ENCODE results near the gene ADCY7.
"Not testable (repeated sequence)": the region's sequence is repeated elsewhere in the genome, so short reads cannot be mapped to it uniquely, and the experiment has no call there.

Gene ADCY7

DNA sequence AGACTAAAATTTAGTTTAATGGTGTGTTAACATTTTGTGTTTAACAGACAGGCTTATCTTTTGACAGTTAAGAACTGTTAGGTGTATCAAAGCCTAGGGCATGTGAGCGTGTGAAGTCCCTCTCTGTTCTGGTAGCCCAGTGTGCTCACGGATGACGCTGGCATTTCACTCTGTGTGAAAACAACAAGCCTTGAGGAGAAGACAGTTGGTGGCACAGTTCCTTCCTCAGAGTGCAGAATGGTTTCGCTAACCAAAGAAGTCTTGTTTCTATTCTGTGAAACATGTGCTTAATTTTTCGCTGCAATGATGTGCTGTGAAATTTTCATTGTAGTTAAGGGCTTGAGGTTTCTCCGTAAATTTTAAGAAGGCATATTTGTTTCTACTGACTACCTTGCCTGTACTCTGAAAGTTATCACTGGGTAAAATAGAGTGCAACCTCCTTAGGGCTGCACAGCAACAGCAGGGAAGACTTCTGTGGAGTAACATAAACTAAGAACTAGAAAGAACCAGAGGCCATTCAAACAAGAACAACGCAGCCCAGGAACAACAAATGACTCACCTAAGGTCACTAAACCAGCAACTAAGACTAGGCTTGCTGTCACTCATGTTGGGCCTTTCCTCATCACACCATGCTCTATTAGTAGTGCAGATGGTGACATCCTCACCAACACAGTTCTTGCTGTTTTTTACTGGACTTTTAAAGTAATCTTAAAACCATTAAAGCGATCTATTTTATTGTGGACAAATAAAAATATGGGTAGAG is 69.0 kb downstream of the ADCY7 start (continued):
- TF ChIP-seq GLIS3 (CRISPR knock-in tag; IDR thresholded peaks at IDR 0.05) (no peak), BACH2 (CRISPR knock-in tag; IDR thresholded peaks at IDR 0.05; ENCODE audit: borderline replicate concordance) (no peak)

DNA sequence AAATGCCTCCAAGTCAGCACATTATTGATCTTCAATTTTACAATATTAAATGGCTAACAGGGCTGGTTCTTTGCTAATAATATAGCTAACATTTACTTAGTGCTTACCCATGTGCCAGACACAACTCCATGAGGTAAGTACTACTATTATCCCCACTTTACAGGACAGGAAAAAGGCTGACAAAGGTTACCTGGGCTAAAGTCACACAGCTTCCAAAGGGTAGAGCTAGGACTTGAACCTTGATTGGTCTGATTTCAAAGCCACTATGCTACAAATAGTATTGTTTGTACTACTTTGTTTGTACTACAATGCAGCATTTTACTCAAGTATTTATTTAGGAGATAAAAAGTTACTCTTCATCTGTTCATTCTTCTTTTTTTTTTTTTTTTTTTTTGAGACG is 70.5 kb downstream of the ADCY7 start:
- TF ChIP-seq TCF4 (CRISPR knock-in tag; IDR thresholded peaks at IDR 0.05; ENCODE audit: borderline replicate concordance) (no peak), ZFP3 (CRISPR knock-in tag; IDR thresholded peaks at IDR 0.05) (no peak), GLIS3 (CRISPR knock-in tag; IDR thresholded peaks at IDR 0.05) (no peak), ZNF8 (CRISPR knock-in tag; IDR thresholded peaks at IDR 0.05) (no peak), ESRRG (CRISPR knock-in tag; IDR thresholded peaks at IDR 0.05) (no peak), ZFP30 (CRISPR knock-in tag; IDR thresholded peaks at IDR 0.05) (no peak), OSR1 (CRISPR knock-in tag; IDR thresholded peaks at IDR 0.05) (no peak)
- TF ChIP-seq, protein P1, sequence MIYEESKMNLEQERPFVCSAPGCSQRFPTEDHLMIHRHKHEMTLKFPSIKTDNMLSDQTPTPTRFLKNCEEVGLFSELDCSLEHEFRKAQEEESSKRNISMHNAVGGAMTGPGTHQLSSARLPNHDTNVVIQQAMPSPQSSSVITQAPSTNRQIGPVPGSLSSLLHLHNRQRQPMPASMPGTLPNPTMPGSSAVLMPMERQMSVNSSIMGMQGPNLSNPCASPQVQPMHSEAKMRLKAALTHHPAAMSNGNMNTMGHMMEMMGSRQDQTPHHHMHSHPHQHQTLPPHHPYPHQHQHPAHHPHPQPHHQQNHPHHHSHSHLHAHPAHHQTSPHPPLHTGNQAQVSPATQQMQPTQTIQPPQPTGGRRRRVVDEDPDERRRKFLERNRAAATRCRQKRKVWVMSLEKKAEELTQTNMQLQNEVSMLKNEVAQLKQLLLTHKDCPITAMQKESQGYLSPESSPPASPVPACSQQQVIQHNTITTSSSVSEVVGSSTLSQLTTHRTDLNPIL (CRISPR knock-in tag; IDR thresholded peaks at IDR 0.05; ENCODE audit: low read depth): no peak
- TF ChIP-seq, protein P2, sequence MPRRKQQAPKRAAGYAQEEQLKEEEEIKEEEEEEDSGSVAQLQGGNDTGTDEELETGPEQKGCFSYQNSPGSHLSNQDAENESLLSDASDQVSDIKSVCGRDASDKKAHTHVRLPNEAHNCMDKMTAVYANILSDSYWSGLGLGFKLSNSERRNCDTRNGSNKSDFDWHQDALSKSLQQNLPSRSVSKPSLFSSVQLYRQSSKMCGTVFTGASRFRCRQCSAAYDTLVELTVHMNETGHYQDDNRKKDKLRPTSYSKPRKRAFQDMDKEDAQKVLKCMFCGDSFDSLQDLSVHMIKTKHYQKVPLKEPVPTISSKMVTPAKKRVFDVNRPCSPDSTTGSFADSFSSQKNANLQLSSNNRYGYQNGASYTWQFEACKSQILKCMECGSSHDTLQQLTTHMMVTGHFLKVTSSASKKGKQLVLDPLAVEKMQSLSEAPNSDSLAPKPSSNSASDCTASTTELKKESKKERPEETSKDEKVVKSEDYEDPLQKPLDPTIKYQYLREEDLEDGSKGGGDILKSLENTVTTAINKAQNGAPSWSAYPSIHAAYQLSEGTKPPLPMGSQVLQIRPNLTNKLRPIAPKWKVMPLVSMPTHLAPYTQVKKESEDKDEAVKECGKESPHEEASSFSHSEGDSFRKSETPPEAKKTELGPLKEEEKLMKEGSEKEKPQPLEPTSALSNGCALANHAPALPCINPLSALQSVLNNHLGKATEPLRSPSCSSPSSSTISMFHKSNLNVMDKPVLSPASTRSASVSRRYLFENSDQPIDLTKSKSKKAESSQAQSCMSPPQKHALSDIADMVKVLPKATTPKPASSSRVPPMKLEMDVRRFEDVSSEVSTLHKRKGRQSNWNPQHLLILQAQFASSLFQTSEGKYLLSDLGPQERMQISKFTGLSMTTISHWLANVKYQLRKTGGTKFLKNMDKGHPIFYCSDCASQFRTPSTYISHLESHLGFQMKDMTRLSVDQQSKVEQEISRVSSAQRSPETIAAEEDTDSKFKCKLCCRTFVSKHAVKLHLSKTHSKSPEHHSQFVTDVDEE (CRISPR knock-in tag; IDR thresholded peaks at IDR 0.05): no peak
- ATAC-seq: no peak

DNA sequence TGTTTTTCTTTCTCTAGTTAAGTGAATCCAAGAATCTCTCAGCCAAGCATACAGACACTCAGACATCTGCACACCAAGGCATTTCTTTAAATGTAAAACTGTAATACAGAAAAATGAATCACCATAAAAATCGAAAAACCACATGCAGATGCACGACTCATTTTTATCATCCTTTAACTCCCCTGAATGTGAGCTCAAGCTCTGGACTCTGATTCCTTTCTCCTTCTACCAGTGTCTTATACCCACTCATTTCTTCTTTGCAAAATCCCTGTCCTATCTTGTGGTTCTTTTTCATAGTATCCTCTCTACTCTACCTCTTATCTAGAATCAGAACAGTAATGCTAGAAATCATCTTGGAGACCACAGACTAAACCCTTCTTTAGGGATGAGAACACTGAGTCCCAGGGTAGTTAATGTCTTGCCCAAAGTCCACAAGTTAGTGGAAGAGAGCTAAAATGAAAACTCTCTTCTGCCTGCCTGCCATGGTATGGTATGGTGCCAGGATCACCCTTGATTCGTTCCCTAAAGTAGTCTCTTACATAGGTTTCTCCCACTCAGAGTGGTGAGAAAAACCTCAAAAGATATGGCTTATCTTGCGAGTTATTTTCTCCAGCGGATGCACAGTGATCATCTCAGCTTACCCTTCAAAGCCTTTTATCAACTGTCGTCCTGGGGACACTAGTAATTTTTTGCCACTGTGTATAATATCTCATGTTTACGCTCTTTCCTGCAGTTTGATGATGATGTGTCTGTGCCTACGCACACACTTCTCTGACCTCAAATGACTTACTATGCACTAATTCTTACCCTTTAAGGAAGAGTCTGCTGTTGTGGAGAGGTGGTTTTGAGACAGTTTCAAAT is 72.2 kb downstream of the ADCY7 start:
- no peak for ATAC-seq
- no peak for TF ChIP-seq ZFP3 (CRISPR knock-in tag; IDR thresholded peaks at IDR 0.05)
- no peak for TF ChIP-seq PPARA (CRISPR knock-in tag; IDR thresholded peaks at IDR 0.05; ENCODE audit: borderline replicate concordance)
- TF ChIP-seq, protein P3, sequence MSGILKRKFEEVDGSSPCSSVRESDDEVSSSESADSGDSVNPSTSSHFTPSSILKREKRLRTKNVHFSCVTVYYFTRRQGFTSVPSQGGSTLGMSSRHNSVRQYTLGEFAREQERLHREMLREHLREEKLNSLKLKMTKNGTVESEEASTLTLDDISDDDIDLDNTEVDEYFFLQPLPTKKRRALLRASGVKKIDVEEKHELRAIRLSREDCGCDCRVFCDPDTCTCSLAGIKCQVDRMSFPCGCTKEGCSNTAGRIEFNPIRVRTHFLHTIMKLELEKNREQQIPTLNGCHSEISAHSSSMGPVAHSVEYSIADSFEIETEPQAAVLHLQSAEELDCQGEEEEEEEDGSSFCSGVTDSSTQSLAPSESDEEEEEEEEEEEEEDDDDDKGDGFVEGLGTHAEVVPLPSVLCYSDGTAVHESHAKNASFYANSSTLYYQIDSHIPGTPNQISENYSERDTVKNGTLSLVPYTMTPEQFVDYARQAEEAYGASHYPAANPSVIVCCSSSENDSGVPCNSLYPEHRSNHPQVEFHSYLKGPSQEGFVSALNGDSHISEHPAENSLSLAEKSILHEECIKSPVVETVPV (CRISPR knock-in tag; IDR thresholded peaks at IDR 0.05): no peak
- no peak for TF ChIP-seq ISL1 (CRISPR knock-in tag; IDR thresholded peaks at IDR 0.05)
- TF ChIP-seq ESRRG (CRISPR knock-in tag; IDR thresholded peaks at IDR 0.05): no peak
- no peak for TF ChIP-seq GLIS3 (CRISPR knock-in tag; IDR thresholded peaks at IDR 0.05)
- TF ChIP-seq, protein P2 (CRISPR knock-in tag; IDR thresholded peaks at IDR 0.05): no peak
- TF ChIP-seq ZNF565 (CRISPR knock-in tag; conservative IDR thresholded peaks at IDR 0.05; ENCODE audit: low read depth): no peak

DNA sequence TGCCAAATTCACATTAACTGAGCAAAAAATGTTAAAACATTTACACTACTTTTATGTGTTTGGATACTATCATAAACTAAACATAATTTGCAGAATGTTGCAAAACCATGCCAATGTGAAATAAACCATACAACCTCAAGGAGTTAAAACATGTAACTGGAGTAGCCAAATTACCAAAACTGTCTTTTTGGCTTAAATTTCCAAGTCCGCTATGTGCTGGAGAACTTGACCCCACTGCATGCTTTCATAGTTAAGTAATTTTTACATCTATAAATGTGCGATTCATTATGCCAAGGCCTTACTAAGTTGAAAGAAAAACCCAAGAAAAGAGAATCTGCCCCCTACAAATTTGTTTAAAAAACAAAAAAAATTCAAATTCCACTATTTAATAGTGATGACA is 74.2 kb downstream of the ADCY7 start:
- no peak for ATAC-seq
- TF ChIP-seq TOX (CRISPR knock-in tag; IDR thresholded peaks at IDR 0.05; ENCODE audit: borderline replicate concordance): no peak
- TF ChIP-seq, protein P4, sequence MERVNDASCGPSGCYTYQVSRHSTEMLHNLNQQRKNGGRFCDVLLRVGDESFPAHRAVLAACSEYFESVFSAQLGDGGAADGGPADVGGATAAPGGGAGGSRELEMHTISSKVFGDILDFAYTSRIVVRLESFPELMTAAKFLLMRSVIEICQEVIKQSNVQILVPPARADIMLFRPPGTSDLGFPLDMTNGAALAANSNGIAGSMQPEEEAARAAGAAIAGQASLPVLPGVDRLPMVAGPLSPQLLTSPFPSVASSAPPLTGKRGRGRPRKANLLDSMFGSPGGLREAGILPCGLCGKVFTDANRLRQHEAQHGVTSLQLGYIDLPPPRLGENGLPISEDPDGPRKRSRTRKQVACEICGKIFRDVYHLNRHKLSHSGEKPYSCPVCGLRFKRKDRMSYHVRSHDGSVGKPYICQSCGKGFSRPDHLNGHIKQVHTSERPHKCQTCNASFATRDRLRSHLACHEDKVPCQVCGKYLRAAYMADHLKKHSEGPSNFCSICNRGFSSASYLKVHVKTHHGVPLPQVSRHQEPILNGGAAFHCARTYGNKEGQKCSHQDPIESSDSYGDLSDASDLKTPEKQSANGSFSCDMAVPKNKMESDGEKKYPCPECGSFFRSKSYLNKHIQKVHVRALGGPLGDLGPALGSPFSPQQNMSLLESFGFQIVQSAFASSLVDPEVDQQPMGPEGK (CRISPR knock-in tag; IDR thresholded peaks at IDR 0.05; ENCODE audit: borderline replicate concordance): no peak

DNA sequence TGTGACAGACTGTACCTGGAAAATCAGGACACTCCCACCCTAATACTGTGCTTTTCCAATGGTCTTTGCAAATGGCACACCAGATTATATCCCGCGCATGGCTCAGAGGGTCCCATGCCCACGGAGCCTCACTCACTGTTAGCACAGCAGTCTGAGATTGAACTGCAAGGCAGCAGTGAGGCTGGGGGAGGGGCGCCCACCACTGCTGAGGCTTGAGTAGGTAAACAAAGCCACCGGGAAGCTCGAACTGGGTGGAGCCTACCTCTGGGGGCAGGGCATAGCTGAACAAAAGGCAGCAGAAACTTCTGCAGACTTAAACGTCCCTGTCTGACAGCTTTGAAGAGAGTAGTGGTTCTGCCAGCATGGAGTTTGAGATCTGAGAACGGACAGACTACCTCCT is 77.2 kb downstream of the ADCY7 start:
- not testable (repeated sequence) for ATAC-seq

DNA sequence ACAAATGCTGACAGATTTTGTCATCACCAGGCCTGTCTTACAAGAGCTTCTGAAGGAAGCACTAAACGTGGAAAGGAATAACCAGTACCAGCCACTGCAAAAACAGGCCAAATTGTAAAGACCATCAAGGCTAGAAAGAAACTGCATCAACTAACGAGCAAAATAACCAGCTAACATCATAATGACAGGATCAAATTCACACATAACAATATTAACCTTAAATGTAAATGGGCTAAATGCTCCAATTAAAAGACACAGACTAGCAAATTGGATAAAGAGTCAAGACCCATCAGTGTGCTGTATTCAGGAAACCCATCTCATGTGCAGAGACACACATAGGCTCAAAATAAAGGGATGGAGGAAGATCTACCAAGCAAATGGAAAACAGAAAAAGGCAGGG is 78.9 kb downstream of the ADCY7 start:
- ATAC-seq: not testable (repeated sequence)

Data from SK-N-SH treated with all-trans-retinoic acid at 6 μM for 48 hours (cell line).